ENCODE measurements around the gene NEK1.
"Not testable (repeated sequence)": the region's sequence is repeated elsewhere in the genome, so short reads cannot be mapped to it uniquely, and the experiment has no call there.

Gene NEK1

GRCh38 chr4:169489306-169489705 lies 123.1 kb downstream of the NEK1 start:
- H3K27me3 Mint-ChIP-seq, result no peaks in the 10 kb centered on the region
- intact Hi-C loops (cut with micrococcal nuclease), result loop anchor here (5.0 kb wide), 1 partner anchor 782 kb away; no protein-coding TSS in a partner anchor
- no peaks in the 10 kb centered on the region for H3K4me1 Mint-ChIP-seq (ENCODE audit: low read depth)
- H3K9me3 Mint-ChIP-seq, result no peaks in the 10 kb centered on the region
- no peak overlapping the region for H3K27ac Mint-ChIP-seq
- no peak overlapping the region for H3K4me3 Mint-ChIP-seq
- H3K36me3 Mint-ChIP-seq (ENCODE audit: low read depth), result no peaks in the 10 kb centered on the region

GRCh38 chr4:169485791-169486742 lies 126.3 kb downstream of the NEK1 start:
- Mint-ChIP-seq H3K27ac (no peak overlapping the region), H3K27me3 (no peaks in the 10 kb centered on the region), H3K9me3 (no peaks in the 10 kb centered on the region), H3K4me1 (ENCODE audit: low read depth) (no peaks in the 10 kb centered on the region), H3K4me3 (no peak overlapping the region), H3K36me3 (ENCODE audit: low read depth) (no peaks in the 10 kb centered on the region)
- intact Hi-C loops (cut with micrococcal nuclease), result loop anchor here (2.0 to 5.0 kb wide), 3 partner anchors 461 to 779 kb away; no protein-coding TSS in a partner anchor

GRCh38 chr4:169485086-169485485 lies 127.3 kb downstream of the NEK1 start:
- no peaks in the 10 kb centered on the region for H3K9me3 Mint-ChIP-seq
- no peaks in the 10 kb centered on the region for H3K36me3 Mint-ChIP-seq (ENCODE audit: low read depth)
- intact Hi-C loops (cut with micrococcal nuclease), result loop anchor here (2.0 to 5.0 kb wide), 2 partner anchors 562 to 778 kb away; no protein-coding TSS in a partner anchor
- H3K27ac Mint-ChIP-seq, result no peak overlapping the region
- H3K4me3 Mint-ChIP-seq, result no peak overlapping the region
- H3K27me3 Mint-ChIP-seq, result no peaks in the 10 kb centered on the region
- H3K4me1 Mint-ChIP-seq (ENCODE audit: low read depth), result no peaks in the 10 kb centered on the region

GRCh38 chr4:169484485-169484884 lies 127.9 kb downstream of the NEK1 start:
- H3K27ac Mint-ChIP-seq, result no peak overlapping the region
- H3K4me1 Mint-ChIP-seq (ENCODE audit: low read depth), result no peaks in the 10 kb centered on the region
- H3K4me3 Mint-ChIP-seq, result no peak overlapping the region
- H3K27me3 Mint-ChIP-seq, result no peaks in the 10 kb centered on the region
- H3K9me3 Mint-ChIP-seq, result no peaks in the 10 kb centered on the region
- no peaks in the 10 kb centered on the region for H3K36me3 Mint-ChIP-seq (ENCODE audit: low read depth)
- intact Hi-C loops (cut with micrococcal nuclease), result loop anchor here (2.0 kb wide), 1 partner anchor 562 kb away; no protein-coding TSS in a partner anchor

GRCh38 chr4:169464080-169464479 lies 148.3 kb downstream of the NEK1 start:
- Mint-ChIP-seq H3K27me3 (no peaks in the 10 kb centered on the region), H3K9me3 (peaks cover 20% of the 10 kb centered on the region), H3K4me3 (no peak overlapping the region), H3K27ac (no peak overlapping the region), H3K36me3 (ENCODE audit: low read depth) (peaks cover 13% of the 10 kb centered on the region), H3K4me1 (ENCODE audit: low read depth) (no peaks in the 10 kb centered on the region)
- intact Hi-C loops (cut with micrococcal nuclease), result no loop called here

GRCh38 chr4:169460081-169460480 lies 152.3 kb downstream of the NEK1 start:
- intact Hi-C loops (cut with micrococcal nuclease), result no loop called here
- H3K4me3 Mint-ChIP-seq, result no peak overlapping the region
- no peaks in the 10 kb centered on the region for H3K4me1 Mint-ChIP-seq (ENCODE audit: low read depth)
- peaks cover 13% of the 10 kb centered on the region for H3K9me3 Mint-ChIP-seq
- H3K27me3 Mint-ChIP-seq, result no peaks in the 10 kb centered on the region
- no peak overlapping the region for H3K27ac Mint-ChIP-seq
- H3K36me3 Mint-ChIP-seq (ENCODE audit: low read depth), result peaks cover 21% of the 10 kb centered on the region

- Mint-ChIP-seq H3K27me3 (no peaks in the 10 kb centered on the region), H3K4me1 (ENCODE audit: low read depth) (no peaks in the 10 kb centered on the region), H3K4me3 (no peak overlapping the region), H3K9me3 (peaks cover 13% of the 10 kb centered on the region), H3K36me3 (ENCODE audit: low read depth) (peaks cover 21% of the 10 kb centered on the region), H3K27ac (no peak overlapping the region)
- intact Hi-C loops (cut with micrococcal nuclease), result no loop called here
These were observed 153.8 kb downstream of the NEK1 start for GRCh38 chr4:169458575-169458974.

GRCh38 chr4:169452644-169453043 lies 159.7 kb downstream of the NEK1 start:
- peaks cover 12% of the 10 kb centered on the region for H3K36me3 Mint-ChIP-seq (ENCODE audit: low read depth)
- H3K27ac Mint-ChIP-seq; H3K4me1 Mint-ChIP-seq (ENCODE audit: low read depth); intact Hi-C loops (cut with micrococcal nuclease); H3K4me3 Mint-ChIP-seq; H3K27me3 Mint-ChIP-seq: not testable (repeated sequence)
- H3K9me3 Mint-ChIP-seq, result peaks cover 17% of the 10 kb centered on the region

GRCh38 chr4:169448935-169449334 lies 163.4 kb downstream of the NEK1 start:
- Mint-ChIP-seq H3K9me3 (peaks cover 40% of the 10 kb centered on the region), H3K36me3 (ENCODE audit: low read depth) (peaks cover 16% of the 10 kb centered on the region)
- H3K4me1 Mint-ChIP-seq (ENCODE audit: low read depth); H3K4me3 Mint-ChIP-seq; intact Hi-C loops (cut with micrococcal nuclease); H3K27ac Mint-ChIP-seq; H3K27me3 Mint-ChIP-seq: not testable (repeated sequence)

- H3K9me3 Mint-ChIP-seq, result peaks cover 60% of the 10 kb centered on the region
- peaks cover 4% of the 10 kb centered on the region for H3K4me1 Mint-ChIP-seq (ENCODE audit: low read depth)
- no peak overlapping the region for H3K27ac Mint-ChIP-seq
- peaks cover 26% of the 10 kb centered on the region for H3K36me3 Mint-ChIP-seq (ENCODE audit: low read depth)
- intact Hi-C loops (cut with micrococcal nuclease), result no loop called here
- H3K4me3 Mint-ChIP-seq, result no peak overlapping the region
- no peaks in the 10 kb centered on the region for H3K27me3 Mint-ChIP-seq
These were observed 165.6 kb downstream of the NEK1 start for GRCh38 chr4:169446824-169447223.

- H3K4me3 Mint-ChIP-seq, result no peak overlapping the region
- no peak overlapping the region for H3K27ac Mint-ChIP-seq
- peaks cover 20% of the 10 kb centered on the region for H3K36me3 Mint-ChIP-seq (ENCODE audit: low read depth)
- intact Hi-C loops (cut with micrococcal nuclease), result no loop called here
- peaks cover 15% of the 10 kb centered on the region for H3K4me1 Mint-ChIP-seq (ENCODE audit: low read depth)
- H3K27me3 Mint-ChIP-seq, result no peaks in the 10 kb centered on the region
- H3K9me3 Mint-ChIP-seq, result peaks cover 50% of the 10 kb centered on the region
These were observed 168.6 kb downstream of the NEK1 start for GRCh38 chr4:169443748-169444147.

- Mint-ChIP-seq H3K4me3 (no peak overlapping the region), H3K36me3 (ENCODE audit: low read depth) (peaks cover 14% of the 10 kb centered on the region), H3K27me3 (no peaks in the 10 kb centered on the region), H3K4me1 (ENCODE audit: low read depth) (peaks cover 11% of the 10 kb centered on the region), H3K27ac (no peak overlapping the region), H3K9me3 (peaks cover 34% of the 10 kb centered on the region)
- intact Hi-C loops (cut with micrococcal nuclease), result no loop called here
These were observed 171.9 kb downstream of the NEK1 start for GRCh38 chr4:169440446-169440845.

- Mint-ChIP-seq H3K4me3 (no peak overlapping the region), H3K4me1 (ENCODE audit: low read depth) (peaks cover 11% of the 10 kb centered on the region), H3K9me3 (peaks cover 24% of the 10 kb centered on the region), H3K27me3 (no peaks in the 10 kb centered on the region), H3K36me3 (ENCODE audit: low read depth) (peaks cover 14% of the 10 kb centered on the region), H3K27ac (no peak overlapping the region)
- intact Hi-C loops (cut with micrococcal nuclease), result no loop called here
These were observed 173.1 kb downstream of the NEK1 start for GRCh38 chr4:169439244-169439643.

GRCh38 chr4:169438057-169438480 lies 174.3 kb downstream of the NEK1 start:
- Mint-ChIP-seq H3K27ac (no peak overlapping the region), H3K4me1 (ENCODE audit: low read depth) (peaks cover 11% of the 10 kb centered on the region), H3K9me3 (peaks cover 12% of the 10 kb centered on the region), H3K36me3 (ENCODE audit: low read depth) (peaks cover 2% of the 10 kb centered on the region), H3K4me3 (no peak overlapping the region), H3K27me3 (no peaks in the 10 kb centered on the region)
- intact Hi-C loops (cut with micrococcal nuclease), result no loop called here
